HEK293T (cell line): ENCODE data around the gene GLTPD2.

Source experiments
- ELF4 ChIP-seq: fragments of 450-650 bp; IDR thresholded peaks from 2 replicates; pipeline ENCODE4 v1.6.1; 2017; ENCODE audit warnings: antibody characterized with exemption
- FOXA1 ChIP-seq: fragments of 450-650 bp; IDR thresholded peaks from 2 replicates; pipeline ENCODE4 v1.6.1; 2016; ENCODE audit warnings: mild to moderate bottlenecking
- FOXM1 ChIP-seq: fragments of 450-650 bp; IDR thresholded peaks from 2 replicates; pipeline ENCODE4 v1.6.1; 2017; ENCODE audit warnings: mild to moderate bottlenecking, borderline replicate concordance
- LEF1 ChIP-seq: fragments of 450-650 bp; IDR thresholded peaks from 2 replicates; pipeline ENCODE4 v1.6.1; 2017; ENCODE audit warnings: mild to moderate bottlenecking, borderline replicate concordance
- PKNOX1 ChIP-seq: fragments of 450-650 bp; IDR thresholded peaks from 2 replicates; pipeline ENCODE4 v1.6.1; 2016
- SP1 ChIP-seq: fragments of 450-650 bp; IDR thresholded peaks from 2 replicates; pipeline ENCODE4 v1.6.1; 2017
- SUZ12 ChIP-seq: fragments of 450-650 bp; IDR thresholded peaks from 2 replicates; pipeline ENCODE4 v1.6.1; 2016; ENCODE audit warnings: mild to moderate bottlenecking
- ZNF384 ChIP-seq: fragments of 450-650 bp; IDR thresholded peaks from 2 replicates; pipeline ENCODE4 v1.6.1; 2016

GRCh38 chr17:4777969-4778760, 10.6 kb upstream of the GLTPD2 start:
- TF ChIP-seq LEF1 (no peak), SUZ12 (no peak), SP1 (no peak), PKNOX1 (no peak), FOXA1 (no peak), ELF4 (no peak), FOXM1 (no peak), ZNF384 (no peak)
